Measurements from ENCODE around the gene NAIF1. TPM values are rescaled to one million over a fixed set of nuclear protein-coding genes. Genes with fewer than 3 reads are reported as not detected.
A peak's percentile ranks its signal among the peaks of the same experiment; 100 is the strongest.

Gene NAIF1
- total RNA-seq, 2 experiments from 2014 or later: 12.3 to 12.8 TPM

- no peak overlapping the region for H3K4me3 Mint-ChIP-seq
- no peak overlapping the region for H3K27ac Mint-ChIP-seq
- H3K27me3 Mint-ChIP-seq (ENCODE audit: low read depth): no peaks in the 10 kb centered on the region
- intact Hi-C loops (cut with micrococcal nuclease): no loop called here
- H3K36me3 Mint-ChIP-seq (ENCODE audit: low read depth): peaks cover 2% of the 10 kb centered on the region
- H3K9me3 Mint-ChIP-seq: no peaks in the 10 kb centered on the region
- H3K4me1 Mint-ChIP-seq (ENCODE audit: low read depth): peaks cover 46% of the 10 kb centered on the region
- CTCF ChIA-PET: interaction anchor here (4.1 kb wide), 1 partner anchor 27 kb away, joined by 18 read pairs; no protein-coding TSS in a partner anchor
- no peak for DNase-seq
Measured at GRCh38 chr9:128062279-128062678, 4.8 kb downstream of the NAIF1 start.

- Mint-ChIP-seq H3K27me3 (ENCODE audit: low read depth) (no peaks in the 10 kb centered on the region), H3K4me3 (peak overlapping the region; percentile 58), H3K4me1 (ENCODE audit: low read depth) (peaks cover 46% of the 10 kb centered on the region), H3K9me3 (no peaks in the 10 kb centered on the region), H3K36me3 (ENCODE audit: low read depth) (peaks cover 2% of the 10 kb centered on the region), H3K27ac (peak overlapping the region; percentile 79)
- intact Hi-C loops (cut with micrococcal nuclease): no loop called here
- CTCF ChIA-PET: interaction anchor here (0.8 to 4.1 kb wide), 2 partner anchors 26 to 192 kb away, joined by 3 to 18 read pairs; no protein-coding TSS in a partner anchor
- DNase-seq: peak; percentile 18
Measured at GRCh38 chr9:128061275-128061960, 5.7 kb downstream of the NAIF1 start.

- CTCF ChIA-PET: interaction anchor here (0.6 to 1.3 kb wide), 4 partner anchors 25 to 560 kb away, joined by 3 to 5 read pairs (median 4); no protein-coding TSS in a partner anchor
- intact Hi-C loops (cut with micrococcal nuclease): no loop called here
- Mint-ChIP-seq H3K27ac (no peak overlapping the region), H3K36me3 (ENCODE audit: low read depth) (peaks cover 2% of the 10 kb centered on the region), H3K27me3 (ENCODE audit: low read depth) (no peaks in the 10 kb centered on the region), H3K4me3 (no peak overlapping the region), H3K4me1 (ENCODE audit: low read depth) (peaks cover 29% of the 10 kb centered on the region), H3K9me3 (no peaks in the 10 kb centered on the region)
- DNase-seq: no peak
Measured at GRCh38 chr9:128059365-128059983, 7.6 kb downstream of the NAIF1 start.

GRCh38 chr9:128057724-128058409, 9.3 kb downstream of the NAIF1 start:
- H3K27ac Mint-ChIP-seq: no peak overlapping the region
- no peaks in the 10 kb centered on the region for H3K27me3 Mint-ChIP-seq (ENCODE audit: low read depth)
- peaks cover 21% of the 10 kb centered on the region for H3K4me1 Mint-ChIP-seq (ENCODE audit: low read depth)
- H3K4me3 Mint-ChIP-seq: no peak overlapping the region
- intact Hi-C loops (cut with micrococcal nuclease): no loop called here
- no peaks in the 10 kb centered on the region for H3K36me3 Mint-ChIP-seq (ENCODE audit: low read depth)
- CTCF ChIA-PET: interaction anchor here (0.9 to 1.6 kb wide), 2 partner anchors 8 to 34 kb away, joined by 3 to 6 read pairs; no protein-coding TSS in a partner anchor
- DNase-seq: no peak
- H3K9me3 Mint-ChIP-seq: no peaks in the 10 kb centered on the region

DNA sequence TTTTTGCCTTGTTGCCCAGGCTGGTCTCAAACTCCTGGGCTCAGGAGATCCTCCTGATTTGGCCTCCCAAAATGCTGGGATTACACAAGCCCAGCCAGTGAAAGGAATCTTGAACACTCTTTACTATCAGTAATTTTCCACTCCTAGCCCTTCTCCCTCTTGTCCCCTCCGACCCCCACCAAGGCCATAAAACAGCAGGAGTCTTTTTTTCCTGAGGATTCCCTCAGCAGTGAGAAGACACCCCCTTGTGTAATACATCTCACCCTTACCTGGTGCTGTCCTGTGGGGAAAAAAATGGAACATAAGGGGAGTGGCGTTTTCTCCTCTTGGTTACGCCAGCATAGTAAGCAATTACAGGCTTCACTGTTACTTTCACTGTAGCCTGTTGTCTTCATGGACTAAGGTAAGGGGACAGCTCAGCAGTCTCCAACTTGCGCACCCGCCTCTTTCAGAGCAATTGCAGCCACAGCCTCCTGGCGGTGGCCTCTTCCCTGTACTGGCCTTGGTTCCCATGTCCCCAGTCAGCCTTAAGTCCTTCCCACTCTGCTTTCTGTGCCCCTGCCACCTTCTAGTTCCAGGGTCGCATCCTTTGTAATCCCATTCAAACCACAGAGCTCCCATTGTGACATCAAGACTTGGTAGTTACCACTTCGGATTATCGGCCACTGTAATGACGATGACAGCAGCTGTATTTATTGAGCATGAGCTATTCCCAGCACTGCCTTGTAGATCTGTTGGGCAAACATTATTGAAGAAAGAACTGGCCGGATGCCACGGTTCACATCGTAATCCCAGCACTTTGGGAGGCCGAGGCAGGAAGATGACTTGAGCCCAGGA, 10.0 kb downstream of the NAIF1 start:
- Mint-ChIP-seq H3K4me3 (no peak overlapping the region), H3K27ac (no peak overlapping the region), H3K36me3 (ENCODE audit: low read depth) (no peaks in the 10 kb centered on the region), H3K4me1 (ENCODE audit: low read depth) (peaks cover 13% of the 10 kb centered on the region), H3K27me3 (ENCODE audit: low read depth) (no peaks in the 10 kb centered on the region), H3K9me3 (no peaks in the 10 kb centered on the region)
- intact Hi-C loops (cut with micrococcal nuclease): no loop called here
- no peak for DNase-seq
- CTCF ChIA-PET: interaction anchor here (0.9 to 1.6 kb wide), 2 partner anchors 8 to 34 kb away, joined by 3 to 6 read pairs; no protein-coding TSS in a partner anchor

DNA sequence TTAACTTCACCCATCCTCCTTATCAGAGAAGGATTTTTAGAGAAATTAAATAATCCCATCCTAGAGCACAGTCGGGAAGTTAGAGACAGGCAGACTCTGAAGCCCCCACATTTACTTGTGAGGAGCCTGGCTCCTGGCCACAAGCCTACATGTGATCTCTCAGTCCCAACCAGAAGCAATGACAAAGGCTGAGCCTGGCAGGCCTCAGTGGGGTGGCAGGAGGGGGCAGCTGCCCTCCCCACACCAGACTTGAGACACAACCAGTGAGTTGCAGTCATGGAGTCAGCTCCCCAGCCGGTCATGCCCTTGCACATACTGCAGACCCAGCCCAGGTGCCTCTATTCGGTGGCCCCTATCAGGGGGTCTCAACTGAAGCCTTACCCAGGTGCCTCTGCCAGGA, 11.0 kb downstream of the NAIF1 start:
- intact Hi-C loops (cut with micrococcal nuclease): no loop called here
- Mint-ChIP-seq H3K27ac (no peak overlapping the region), H3K4me3 (no peak overlapping the region), H3K9me3 (no peaks in the 10 kb centered on the region), H3K4me1 (ENCODE audit: low read depth) (peaks cover 3% of the 10 kb centered on the region), H3K36me3 (ENCODE audit: low read depth) (no peaks in the 10 kb centered on the region), H3K27me3 (ENCODE audit: low read depth) (no peaks in the 10 kb centered on the region)
- CTCF ChIA-PET: interaction anchor here (1.6 kb wide), 1 partner anchor 9 kb away, joined by 6 read pairs; no protein-coding TSS in a partner anchor
- no peak for DNase-seq

DNA sequence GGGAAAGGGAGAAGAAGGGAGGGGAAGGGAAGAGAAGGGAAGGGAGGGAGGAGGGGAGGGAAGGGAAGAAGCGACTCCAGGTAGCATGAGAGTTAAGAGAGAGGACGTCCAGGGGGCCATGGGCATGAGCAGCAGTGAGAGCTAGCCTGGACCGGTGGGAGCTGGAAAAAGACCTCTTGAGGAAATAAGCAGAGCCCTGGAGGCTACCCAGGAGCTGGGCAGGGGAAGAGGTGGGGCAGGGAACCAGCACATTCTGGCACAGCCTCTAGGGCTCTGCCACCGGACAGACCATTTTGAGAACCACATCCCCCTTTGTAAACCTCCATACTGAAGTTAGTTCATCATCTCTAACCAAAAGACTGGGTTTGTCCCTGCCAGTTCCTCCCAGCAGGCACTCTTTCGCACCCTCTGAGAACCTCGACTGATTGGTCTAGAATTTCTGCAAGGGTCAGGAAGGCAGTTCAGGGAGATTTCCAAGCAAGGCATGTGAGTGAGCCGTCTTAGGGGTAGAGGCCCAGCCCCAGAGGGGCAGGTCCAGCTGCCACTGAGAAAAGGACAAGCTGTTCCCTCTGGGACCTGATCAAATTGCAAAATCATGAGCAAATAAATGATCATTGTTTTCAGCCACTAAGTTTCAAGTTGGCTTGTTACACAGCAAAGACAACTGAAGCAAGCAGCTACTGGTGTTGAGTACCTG, 11.6 kb downstream of the NAIF1 start:
- H3K27ac Mint-ChIP-seq: no peak overlapping the region
- H3K27me3 Mint-ChIP-seq (ENCODE audit: low read depth): no peaks in the 10 kb centered on the region
- CTCF ChIA-PET: no interaction called here
- H3K36me3 Mint-ChIP-seq (ENCODE audit: low read depth): no peaks in the 10 kb centered on the region
- H3K4me1 Mint-ChIP-seq (ENCODE audit: low read depth): no peaks in the 10 kb centered on the region
- H3K9me3 Mint-ChIP-seq: no peaks in the 10 kb centered on the region
- intact Hi-C loops (cut with micrococcal nuclease): no loop called here
- DNase-seq: no peak
- no peak overlapping the region for H3K4me3 Mint-ChIP-seq

GRCh38 chr9:128054087-128054486, 13.0 kb downstream of the NAIF1 start:
- Mint-ChIP-seq H3K4me3 (no peak overlapping the region), H3K27ac (no peak overlapping the region), H3K4me1 (ENCODE audit: low read depth) (no peaks in the 10 kb centered on the region), H3K9me3 (no peaks in the 10 kb centered on the region), H3K36me3 (ENCODE audit: low read depth) (no peaks in the 10 kb centered on the region), H3K27me3 (ENCODE audit: low read depth) (no peaks in the 10 kb centered on the region)
- intact Hi-C loops (cut with micrococcal nuclease): no loop called here
- CTCF ChIA-PET: no interaction called here
- DNase-seq: no peak

GRCh38 chr9:128053560-128053959, 13.6 kb downstream of the NAIF1 start:
- CTCF ChIA-PET: interaction anchor here (0.6 kb wide), 1 partner anchor 127 kb away, joined by 3 read pairs; no protein-coding TSS in a partner anchor
- H3K36me3 Mint-ChIP-seq (ENCODE audit: low read depth): no peaks in the 10 kb centered on the region
- H3K9me3 Mint-ChIP-seq: no peaks in the 10 kb centered on the region
- intact Hi-C loops (cut with micrococcal nuclease): no loop called here
- no peak overlapping the region for H3K27ac Mint-ChIP-seq
- peaks cover under 1% of the 10 kb centered on the region for H3K4me1 Mint-ChIP-seq (ENCODE audit: low read depth)
- H3K27me3 Mint-ChIP-seq (ENCODE audit: low read depth): no peaks in the 10 kb centered on the region
- H3K4me3 Mint-ChIP-seq: no peak overlapping the region
- no peak for DNase-seq

- CTCF ChIA-PET: interaction anchor here (0.7 to 1.4 kb wide), 3 partner anchors 66 to 586 kb away, joined by 3 to 4 read pairs (median 3); no protein-coding TSS in a partner anchor
- no peaks in the 10 kb centered on the region for H3K36me3 Mint-ChIP-seq (ENCODE audit: low read depth)
- no peaks in the 10 kb centered on the region for H3K9me3 Mint-ChIP-seq
- DNase-seq: no peak
- H3K27ac Mint-ChIP-seq: no peak overlapping the region
- no peaks in the 10 kb centered on the region for H3K27me3 Mint-ChIP-seq (ENCODE audit: low read depth)
- intact Hi-C loops (cut with micrococcal nuclease): no loop called here
- H3K4me3 Mint-ChIP-seq: no peak overlapping the region
- peaks cover 1% of the 10 kb centered on the region for H3K4me1 Mint-ChIP-seq (ENCODE audit: low read depth)
Measured at GRCh38 chr9:128051932-128052709, 15.0 kb downstream of the NAIF1 start.

DNA sequence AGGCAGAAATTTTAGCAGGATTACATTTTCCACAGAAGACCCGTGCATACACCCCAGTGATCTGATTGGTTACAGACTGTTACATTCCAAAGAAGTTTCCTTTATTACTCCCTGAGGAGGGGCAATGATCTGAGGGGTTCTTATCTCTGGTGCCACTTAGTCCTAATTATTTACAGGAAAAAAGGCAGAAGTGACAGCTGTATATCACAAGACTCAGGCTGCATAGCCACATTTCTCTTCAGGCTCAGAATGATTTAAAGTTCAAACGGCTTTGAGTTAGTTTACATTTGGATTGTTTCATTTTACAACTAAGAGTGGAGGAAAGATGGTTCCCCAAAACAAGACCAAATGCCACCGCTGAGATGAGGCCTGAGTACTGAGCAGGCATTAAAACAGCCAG, 17.3 kb downstream of the NAIF1 start:
- Mint-ChIP-seq H3K4me3 (no peak overlapping the region), H3K27me3 (ENCODE audit: low read depth) (no peaks in the 10 kb centered on the region), H3K27ac (no peak overlapping the region), H3K36me3 (ENCODE audit: low read depth) (no peaks in the 10 kb centered on the region), H3K4me1 (ENCODE audit: low read depth) (peaks cover 1% of the 10 kb centered on the region), H3K9me3 (no peaks in the 10 kb centered on the region)
- CTCF ChIA-PET: interaction anchor here (0.6 kb wide), 1 partner anchor 110 kb away, joined by 3 read pairs; no protein-coding TSS in a partner anchor
- intact Hi-C loops (cut with micrococcal nuclease): no loop called here
- DNase-seq: no peak

All from activated naive CD4-positive, alpha-beta T cell treated with anti-CD3 and anti-CD28 coated beads for 36 hours (primary cell).